ENCODE data around the gene TUBB4B. TPM values are rescaled to one million over a fixed set of nuclear protein-coding genes. Genes with fewer than 3 reads are reported as not detected.

The TUBB4B gene
- total RNA-seq, 1 donor from 2014 or later, result 329 TPM

GRCh38 chr9:137228968-137229896 lies 11.9 kb upstream of the TUBB4B start:
- no peak overlapping the region for H3K27ac Mint-ChIP-seq (ENCODE audit: unreplicated experiment)
- peaks cover 3% of the 10 kb centered on the region for H3K27me3 Mint-ChIP-seq (ENCODE audit: low read depth)
- no peak overlapping the region for H3K4me3 Mint-ChIP-seq
- no peak for DNase-seq (ENCODE audit: low read depth, low spot score)
- H3K36me3 Mint-ChIP-seq (ENCODE audit: low read depth), result no peaks in the 10 kb centered on the region
- H3K9me3 Mint-ChIP-seq, result no peaks in the 10 kb centered on the region
- TF ChIP-seq, protein P1, sequence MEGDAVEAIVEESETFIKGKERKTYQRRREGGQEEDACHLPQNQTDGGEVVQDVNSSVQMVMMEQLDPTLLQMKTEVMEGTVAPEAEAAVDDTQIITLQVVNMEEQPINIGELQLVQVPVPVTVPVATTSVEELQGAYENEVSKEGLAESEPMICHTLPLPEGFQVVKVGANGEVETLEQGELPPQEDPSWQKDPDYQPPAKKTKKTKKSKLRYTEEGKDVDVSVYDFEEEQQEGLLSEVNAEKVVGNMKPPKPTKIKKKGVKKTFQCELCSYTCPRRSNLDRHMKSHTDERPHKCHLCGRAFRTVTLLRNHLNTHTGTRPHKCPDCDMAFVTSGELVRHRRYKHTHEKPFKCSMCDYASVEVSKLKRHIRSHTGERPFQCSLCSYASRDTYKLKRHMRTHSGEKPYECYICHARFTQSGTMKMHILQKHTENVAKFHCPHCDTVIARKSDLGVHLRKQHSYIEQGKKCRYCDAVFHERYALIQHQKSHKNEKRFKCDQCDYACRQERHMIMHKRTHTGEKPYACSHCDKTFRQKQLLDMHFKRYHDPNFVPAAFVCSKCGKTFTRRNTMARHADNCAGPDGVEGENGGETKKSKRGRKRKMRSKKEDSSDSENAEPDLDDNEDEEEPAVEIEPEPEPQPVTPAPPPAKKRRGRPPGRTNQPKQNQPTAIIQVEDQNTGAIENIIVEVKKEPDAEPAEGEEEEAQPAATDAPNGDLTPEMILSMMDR (conservative IDR thresholded peaks at IDR 0.05), result no peak
- peaks cover 4% of the 10 kb centered on the region for H3K4me1 Mint-ChIP-seq

- Mint-ChIP-seq H3K4me3 (no peak overlapping the region), H3K9me3 (no peaks in the 10 kb centered on the region), H3K4me1 (peaks cover 4% of the 10 kb centered on the region), H3K36me3 (ENCODE audit: low read depth) (no peaks in the 10 kb centered on the region), H3K27me3 (ENCODE audit: low read depth) (peaks cover 3% of the 10 kb centered on the region), H3K27ac (ENCODE audit: unreplicated experiment) (no peak overlapping the region)
- TF ChIP-seq, protein P1 (conservative IDR thresholded peaks at IDR 0.05), result no peak
- DNase-seq (ENCODE audit: low read depth, low spot score), result no peak
Measured at GRCh38 chr9:137229903-137230704, 11.0 kb upstream of the TUBB4B start.

- H3K4me1 Mint-ChIP-seq, result peaks cover 4% of the 10 kb centered on the region
- no peak within 1 kb of the TSS for H3K27ac Mint-ChIP-seq (ENCODE audit: unreplicated experiment)
- TF ChIP-seq, protein P1 (conservative IDR thresholded peaks at IDR 0.05), result no peak
- no peak for DNase-seq (ENCODE audit: low read depth, low spot score)
- peaks cover 3% of the 10 kb centered on the region for H3K27me3 Mint-ChIP-seq (ENCODE audit: low read depth)
- no peak within 1 kb of the TSS for H3K4me3 Mint-ChIP-seq
- no peaks in the 10 kb centered on the region for H3K9me3 Mint-ChIP-seq
- no peaks in the 10 kb centered on the region for H3K36me3 Mint-ChIP-seq (ENCODE audit: low read depth)
Measured at GRCh38 chr9:137230705-137231371, 10.2 kb upstream of the TUBB4B start, which contains the start of gene SLC34A3. Gene SLC34A3 (plus strand): TSS chr9:137230901. CDS start chr9:137231703, 802 bp downstream.

- TF ChIP-seq, protein P1 (conservative IDR thresholded peaks at IDR 0.05), result no peak
- no peaks in the 10 kb centered on the region for H3K36me3 Mint-ChIP-seq (ENCODE audit: low read depth)
- peaks cover 3% of the 10 kb centered on the region for H3K27me3 Mint-ChIP-seq (ENCODE audit: low read depth)
- no peak for DNase-seq (ENCODE audit: low read depth, low spot score)
- H3K9me3 Mint-ChIP-seq, result no peaks in the 10 kb centered on the region
- H3K4me1 Mint-ChIP-seq, result peaks cover 4% of the 10 kb centered on the region
- no peak overlapping the region for H3K27ac Mint-ChIP-seq (ENCODE audit: unreplicated experiment)
- H3K4me3 Mint-ChIP-seq, result no peak overlapping the region
Measured at GRCh38 chr9:137231372-137232039, 9.6 kb upstream of the TUBB4B start.

DNA sequence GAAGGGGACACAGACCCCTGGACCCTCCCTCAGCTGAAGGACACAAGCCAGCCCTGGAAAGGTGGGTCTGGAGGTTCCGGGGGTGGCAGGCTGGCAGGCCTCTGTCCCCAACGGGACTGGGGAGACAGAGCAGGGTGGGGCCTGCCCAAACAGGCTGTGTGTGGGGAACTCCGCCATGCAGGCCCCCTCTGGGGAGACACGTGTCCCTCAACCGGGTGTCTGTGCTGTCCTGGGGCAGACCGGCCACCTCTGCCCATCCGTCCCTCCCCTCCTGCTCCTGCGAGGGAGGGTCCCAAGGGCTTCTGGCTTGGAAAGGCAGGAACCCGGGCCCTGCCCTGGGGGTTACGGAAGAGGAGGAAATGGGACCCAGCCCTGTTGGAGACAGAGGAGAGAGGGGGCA lies 9.0 kb upstream of the TUBB4B start:
- H3K27ac Mint-ChIP-seq (ENCODE audit: unreplicated experiment), result no peak overlapping the region
- TF ChIP-seq, protein P1 (conservative IDR thresholded peaks at IDR 0.05), result no peak
- peaks cover 3% of the 10 kb centered on the region for H3K27me3 Mint-ChIP-seq (ENCODE audit: low read depth)
- H3K36me3 Mint-ChIP-seq (ENCODE audit: low read depth), result no peaks in the 10 kb centered on the region
- peaks cover 4% of the 10 kb centered on the region for H3K4me1 Mint-ChIP-seq
- no peak for DNase-seq (ENCODE audit: low read depth, low spot score)
- H3K4me3 Mint-ChIP-seq, result no peak overlapping the region
- H3K9me3 Mint-ChIP-seq, result no peaks in the 10 kb centered on the region
